K562 (cell line): ENCODE results near the gene PKDCC.

ENCODE experiments used
- CTCF ChIP-seq, 3 experiments: IDR thresholded peaks in 2 of 3; conservative IDR thresholded peaks in 1 of 3; 2 replicates each; pipeline ENCODE4 v1.5.1; 2011 to 2012; ENCODE audit warnings: low read length in 3 of 3, mild to moderate bottlenecking in 3 of 3, control low read depth in 2 of 3, improper control_type of control experiment in 1 of 3, inconsistent platforms in 1 of 3, low read depth in 1 of 3, mixed read lengths in 1 of 3, moderate library complexity in 1 of 3; ENCODE audit not compliant: insufficient read depth in 2 of 3
- KAT2B ChIP-seq: IDR thresholded peaks from one replicate; pipeline ENCODE4 v1.6.1; 2012; ENCODE audit warnings: low read depth, mild to moderate bottlenecking, control low read depth, inconsistent platforms, low read length, moderate library complexity
- KDM4B ChIP-seq, 2 experiments: fragments of 450-650 bp in 1 of 2; sonication (generic) in 1 of 2; IDR thresholded peaks; 2 replicates each; pipeline ENCODE4 v1.6.1; 2016 to 2017; ENCODE audit warnings: borderline replicate concordance in 2 of 2, antibody characterized with exemption in 1 of 2, low read depth in 1 of 2, mild to moderate bottlenecking in 1 of 2
- MAX ChIP-seq: sonication (generic); formaldehyde crosslinking; IDR thresholded peaks from 2 replicates; pipeline ENCODE4 v1.9.0; 2022; ENCODE audit warnings: mild to moderate bottlenecking, missing genetic modification reagents
- PHF8 ChIP-seq: fragments of 200-600 bp; sonication (generic); IDR thresholded peaks from 2 replicates; pipeline ENCODE4 v1.6.1; 2012; ENCODE audit warnings: mixed run types, mild to moderate bottlenecking, inconsistent platforms, low read length, moderate library complexity, borderline replicate concordance
- SMAD1 ChIP-seq: fragments of 150-350 bp; IDR thresholded peaks from 2 replicates; pipeline ENCODE4 v1.6.1; 2014; ENCODE audit warnings: low read length, low read depth; ENCODE audit not compliant: partially characterized antibody
- SMC3 ChIP-seq: conservative IDR thresholded peaks from 2 replicates; pipeline ENCODE4 v1.6.1; 2011; ENCODE audit warnings: low read depth, low read length, improper control_type of control experiment; ENCODE audit not compliant: insufficient read depth
- ZNF140 ChIP-seq: fragments of 250-450 bp; sonication (Bioruptor Pico); IDR thresholded peaks from 2 replicates; pipeline ENCODE4 v1.8.0; 2021; ENCODE audit warnings: moderate library complexity, mild to moderate bottlenecking, inconsistent platforms
- ZNF3 ChIP-seq: fragments of 250-450 bp; sonication (Bioruptor Pico); IDR thresholded peaks from 2 replicates; pipeline ENCODE4 v1.5.0; 2021; ENCODE audit warnings: mild to moderate bottlenecking, moderate library complexity
- ZNF589 ChIP-seq: fragments of 200-800 bp; sonication (Bioruptor generic); IDR thresholded peaks from 2 replicates; pipeline ENCODE4 v1.6.1; 2016; ENCODE audit warnings: low read depth, missing genetic modification characterization, missing compliant biosample characterization

- TF ChIP-seq SMC3: no peak
- no peak for TF ChIP-seq KAT2B
- TF ChIP-seq SMAD1: no peak
- no peak for TF ChIP-seq CTCF (IDR thresholded peaks at IDR 0.05 in 2 of 3, conservative IDR thresholded peaks at IDR 0.05 in 1 of 3; ENCODE audit: insufficient read depth in 2 of 3, low read depth in 1 of 3, low read length in 3 of 3)
- TF ChIP-seq ZNF140 (CRISPR knock-in tag): no peak
- TF ChIP-seq ZNF3: no peak
- no peak for TF ChIP-seq MAX (CRISPR knock-in tag)
- TF ChIP-seq PHF8: no peak
- TF ChIP-seq KDM4B (IDR thresholded peaks at IDR 0.05; ENCODE audit: borderline replicate concordance in 2 of 2, low read depth in 1 of 2): no peak
- TF ChIP-seq ZNF589 (CRISPR knock-in tag): no peak
These were observed 46.3 kb downstream of the PKDCC start for GRCh38 chr2:42094114-42094513.
